ENCODE measurements around the gene ISCU.

ISCU gene

DNA sequence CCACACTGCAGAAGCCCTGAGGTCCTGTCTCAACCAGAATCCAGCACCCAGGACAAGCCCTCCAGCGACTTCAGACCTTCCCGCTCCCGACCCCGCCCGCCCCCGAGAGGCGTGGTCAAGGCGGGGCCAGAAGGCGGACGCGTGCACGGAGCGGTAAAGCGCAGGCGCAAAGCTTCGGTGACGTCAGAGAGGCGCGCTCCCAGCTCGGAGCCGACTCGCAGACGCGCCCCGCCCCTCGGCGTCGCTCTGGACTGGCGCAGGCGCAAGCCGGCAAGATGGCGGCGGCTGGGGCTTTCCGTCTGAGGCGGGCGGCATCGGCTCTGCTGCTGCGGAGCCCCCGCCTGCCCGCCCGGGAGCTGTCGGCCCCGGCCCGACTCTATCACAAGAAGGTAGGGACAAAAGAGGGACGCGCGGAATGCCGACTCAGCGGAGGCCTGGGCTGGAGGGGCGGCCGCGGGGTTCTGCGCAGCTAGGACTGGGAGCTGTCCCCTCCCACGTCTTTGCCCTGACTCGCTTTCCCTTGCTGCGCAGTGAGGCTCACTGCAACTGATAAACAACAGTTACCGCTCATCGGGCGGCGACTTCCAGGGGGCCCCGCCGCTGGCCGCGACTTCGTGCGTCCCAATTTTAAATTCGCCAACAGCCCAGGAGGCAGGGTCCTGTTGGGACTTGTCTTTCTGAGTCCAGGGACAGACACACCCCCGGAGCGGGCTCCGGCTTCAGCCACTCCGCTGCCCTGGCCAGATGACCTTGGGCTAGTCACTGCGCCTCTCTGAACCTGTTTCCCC, at the start of gene ISCU:
Gene ISCU, plus strand, starts transcription at position 249 of the 788 bp plus-strand sequence. Its CDS starts 27 bp downstream, at position 276.
- DNase-seq (ENCODE audit: low spot score), result peak; percentile 98

DNA sequence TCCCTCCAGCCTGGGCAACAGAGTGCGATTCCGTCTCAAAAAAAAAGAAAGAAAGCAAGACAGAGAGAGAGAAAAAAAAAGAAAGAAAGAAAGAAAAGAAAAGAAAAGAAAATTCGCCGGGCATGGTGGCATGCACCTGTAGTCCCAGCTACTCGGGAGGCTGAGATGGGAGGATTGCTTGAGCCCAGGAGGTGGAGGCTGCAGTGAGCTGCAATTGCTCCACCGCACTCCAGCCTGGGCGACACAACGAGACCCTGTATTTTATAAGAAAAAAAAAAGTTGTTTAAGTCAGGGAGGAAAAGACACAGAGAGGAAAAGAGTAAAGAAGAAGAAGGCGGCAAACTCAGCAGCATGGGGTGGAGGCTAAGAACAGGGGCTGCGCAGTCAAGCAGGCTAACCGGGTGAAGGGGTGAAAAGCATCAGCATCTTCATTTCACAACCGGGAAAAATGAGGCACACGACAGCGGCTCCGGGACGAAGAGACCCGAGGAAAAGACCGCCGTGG, 47.9 kb upstream of the ISCU start:
- no peak for DNase-seq (ENCODE audit: low spot score)

DNA sequence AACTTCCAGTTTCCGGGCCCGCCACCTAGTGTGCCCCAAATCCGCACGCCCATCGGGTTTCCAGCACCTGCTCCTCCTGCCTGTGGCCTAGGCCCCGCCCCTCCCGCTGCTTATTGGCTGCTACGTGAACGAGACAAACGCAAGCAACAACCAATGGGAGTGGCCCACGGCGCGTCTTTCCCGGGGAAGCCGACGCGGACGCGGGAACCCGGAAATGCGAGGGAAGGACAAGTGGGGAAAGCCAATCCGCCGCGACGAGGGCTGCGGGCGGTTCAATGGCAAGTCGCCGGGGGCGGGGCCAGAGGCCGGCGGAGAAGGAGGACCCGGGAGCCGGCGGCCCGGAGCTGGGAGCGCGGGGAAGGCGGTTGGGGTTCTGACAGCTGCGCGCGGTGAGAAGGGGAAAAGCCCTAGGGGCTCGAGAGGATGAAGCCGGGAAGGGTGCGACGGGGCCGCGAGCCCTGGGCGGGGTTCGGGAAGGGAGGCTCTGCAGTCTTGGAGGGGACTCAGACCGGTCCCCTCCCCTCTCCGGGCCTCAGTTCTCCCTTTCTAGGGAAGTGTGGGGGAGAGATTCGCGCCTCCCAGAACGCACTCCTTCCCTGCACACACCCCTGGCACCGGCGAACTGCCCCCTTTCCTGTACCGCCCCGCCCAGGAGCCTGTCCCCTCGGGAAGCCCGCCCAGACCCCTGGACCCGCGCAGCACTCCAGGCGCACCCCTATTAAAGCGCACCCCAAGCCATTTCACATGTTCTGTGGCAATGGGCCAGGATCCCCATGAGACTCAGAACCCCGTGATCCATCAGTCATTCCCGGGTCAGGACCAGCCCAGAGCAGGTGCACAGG, 47.2 kb upstream of the ISCU start, which contains the start of gene FICD:
Gene FICD, plus strand, starts transcription at position 305 of the 842 bp plus-strand sequence. CDS start 1,696 bp downstream, outside the sequence.
- DNase-seq (ENCODE audit: low spot score), result peak; percentile 99

DNA sequence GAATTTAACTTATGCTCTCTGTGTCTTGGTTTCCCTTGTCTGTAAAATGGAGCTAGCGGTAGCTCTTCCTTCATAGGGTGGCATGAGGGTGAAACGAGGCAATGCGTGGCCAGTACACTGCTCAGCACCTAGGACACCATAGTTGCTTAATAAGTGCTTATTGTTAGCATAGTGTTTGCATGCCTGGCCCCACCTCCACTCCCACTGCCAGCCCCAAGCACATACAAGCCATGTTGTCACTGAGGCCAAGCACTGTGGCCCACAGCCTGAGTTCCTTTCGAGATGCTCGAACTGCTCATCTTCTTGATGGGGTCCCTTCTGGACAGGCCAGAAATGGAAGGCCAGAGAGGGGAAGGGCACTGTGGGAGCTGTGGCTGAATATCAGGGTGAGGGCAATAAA, 46.5 kb upstream of the ISCU start:
- DNase-seq (ENCODE audit: low spot score), result no peak

DNA sequence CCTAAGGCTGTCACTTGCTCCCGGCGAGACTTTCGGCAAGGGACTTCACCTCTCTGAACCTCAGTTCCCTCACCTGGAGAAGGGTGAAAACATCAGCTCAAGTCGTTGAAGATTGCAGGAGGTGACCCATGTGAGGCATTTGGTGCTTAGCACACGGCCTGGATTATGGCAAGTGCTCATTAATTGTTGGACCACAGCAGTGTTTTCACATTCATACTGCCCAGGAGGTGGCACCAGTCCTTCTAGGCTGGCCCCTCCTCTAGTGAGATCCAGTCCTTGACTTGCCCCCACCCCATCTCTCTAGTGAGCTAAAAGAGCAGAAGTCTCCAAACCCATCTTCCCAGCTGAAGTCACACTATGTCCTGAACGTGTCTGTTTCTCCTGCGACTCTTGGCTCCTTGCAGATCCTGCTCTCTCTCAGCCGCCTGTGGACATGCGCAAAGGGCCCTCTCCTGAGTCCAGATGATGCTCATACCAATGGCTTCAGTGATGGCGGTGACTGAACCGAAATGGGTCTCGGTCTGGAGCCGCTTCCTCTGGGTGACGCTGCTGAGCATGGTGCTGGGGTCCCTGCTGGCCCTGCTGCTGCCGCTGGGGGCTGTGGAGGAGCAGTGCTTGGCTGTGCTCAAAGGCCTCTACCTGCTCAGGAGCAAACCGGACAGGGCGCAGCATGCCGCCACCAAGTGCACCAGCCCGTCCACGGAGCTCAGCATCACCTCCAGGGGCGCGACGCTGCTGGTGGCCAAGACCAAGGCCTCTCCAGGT, 45.7 kb upstream of the ISCU start:
- DNase-seq (ENCODE audit: low spot score), result no peak

DNA sequence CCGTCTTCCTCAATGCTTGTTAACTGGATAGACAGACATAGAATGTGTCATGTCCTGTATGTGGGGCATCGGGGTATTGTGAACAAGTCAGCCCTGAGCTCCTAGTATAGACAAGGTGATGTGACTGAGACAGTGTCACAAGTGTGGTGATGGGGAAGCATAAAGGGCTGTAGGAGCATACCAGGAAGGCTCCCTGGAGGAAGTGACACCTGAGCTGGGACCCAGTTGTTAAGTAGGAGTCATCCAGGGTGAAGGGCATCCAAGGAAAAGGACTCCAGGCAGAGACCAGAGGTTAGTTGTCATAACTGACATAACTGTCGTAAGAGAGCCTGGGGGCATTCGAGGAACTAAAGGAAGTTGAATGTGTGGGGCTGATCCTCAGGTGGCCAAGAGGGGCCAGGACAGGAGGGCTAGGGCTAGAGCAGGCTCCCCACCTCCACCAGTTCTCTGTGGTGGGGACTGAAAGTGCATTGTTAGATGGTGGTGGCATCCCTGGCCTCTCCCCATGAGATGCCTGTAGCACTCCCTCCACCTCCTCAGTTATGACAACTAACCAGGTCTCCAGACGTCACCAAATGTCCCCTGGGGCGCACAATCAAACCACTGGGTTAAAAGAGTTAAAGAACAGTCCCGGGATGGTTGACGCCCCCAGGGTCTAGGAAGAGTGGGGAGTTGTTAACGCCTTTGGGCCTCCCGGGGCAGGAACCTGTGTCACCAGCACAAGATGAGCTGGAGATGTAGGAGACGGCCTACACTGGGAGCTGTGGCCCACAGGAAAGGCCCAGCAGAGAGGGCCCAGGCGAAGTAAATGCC, 44.9 kb upstream of the ISCU start:
- no peak for DNase-seq (ENCODE audit: low spot score)

DNA sequence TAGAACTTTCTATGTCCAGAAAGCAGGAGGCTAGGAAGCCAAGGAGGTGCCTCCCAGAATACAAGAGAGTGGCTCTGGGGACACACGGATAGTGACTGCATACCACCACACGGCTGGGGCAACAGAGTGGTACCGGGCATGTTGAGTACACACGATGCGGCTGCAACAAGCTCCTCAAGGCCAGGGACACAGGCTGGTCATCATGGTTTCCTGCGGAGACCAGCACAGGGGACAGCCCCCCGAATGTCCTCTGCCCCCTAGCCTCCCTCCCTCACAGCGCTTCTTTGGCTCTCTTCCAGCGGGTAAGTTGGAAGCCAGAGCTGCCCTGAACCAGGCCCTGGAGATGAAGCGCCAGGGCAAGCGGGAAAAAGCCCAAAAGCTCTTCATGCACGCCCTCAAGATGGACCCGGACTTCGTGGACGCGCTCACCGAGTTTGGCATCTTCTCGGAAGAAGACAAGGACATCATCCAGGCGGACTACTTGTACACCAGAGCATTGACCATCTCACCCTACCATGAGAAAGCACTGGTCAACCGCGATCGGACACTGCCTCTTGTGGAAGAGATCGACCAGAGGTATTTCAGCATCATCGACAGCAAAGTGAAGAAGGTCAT, 44.2 kb upstream of the ISCU start:
- DNase-seq (ENCODE audit: low spot score), result no peak

DNA sequence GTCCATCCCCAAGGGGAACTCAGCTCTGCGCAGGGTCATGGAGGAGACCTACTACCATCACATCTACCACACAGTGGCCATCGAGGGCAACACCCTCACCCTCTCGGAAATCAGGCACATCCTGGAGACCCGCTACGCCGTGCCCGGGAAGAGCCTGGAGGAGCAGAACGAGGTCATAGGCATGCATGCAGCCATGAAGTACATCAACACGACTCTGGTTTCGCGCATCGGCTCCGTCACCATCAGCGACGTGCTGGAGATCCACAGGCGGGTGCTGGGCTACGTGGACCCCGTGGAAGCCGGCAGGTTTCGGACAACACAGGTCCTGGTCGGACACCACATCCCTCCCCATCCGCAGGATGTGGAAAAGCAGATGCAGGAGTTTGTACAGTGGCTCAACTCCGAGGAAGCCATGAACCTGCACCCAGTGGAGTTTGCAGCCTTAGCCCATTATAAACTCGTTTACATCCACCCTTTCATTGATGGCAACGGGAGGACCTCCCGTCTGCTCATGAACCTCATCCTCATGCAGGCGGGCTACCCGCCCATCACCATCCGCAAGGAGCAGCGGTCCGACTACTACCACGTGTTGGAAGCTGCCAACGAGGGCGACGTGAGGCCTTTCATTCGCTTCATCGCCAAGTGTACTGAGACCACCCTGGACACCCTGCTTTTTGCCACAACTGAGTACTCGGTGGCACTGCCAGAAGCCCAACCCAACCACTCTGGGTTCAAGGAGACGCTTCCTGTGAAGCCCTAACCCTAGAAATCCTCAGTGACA, 43.5 kb upstream of the ISCU start:
- no peak for DNase-seq (ENCODE audit: low spot score)

DNA sequence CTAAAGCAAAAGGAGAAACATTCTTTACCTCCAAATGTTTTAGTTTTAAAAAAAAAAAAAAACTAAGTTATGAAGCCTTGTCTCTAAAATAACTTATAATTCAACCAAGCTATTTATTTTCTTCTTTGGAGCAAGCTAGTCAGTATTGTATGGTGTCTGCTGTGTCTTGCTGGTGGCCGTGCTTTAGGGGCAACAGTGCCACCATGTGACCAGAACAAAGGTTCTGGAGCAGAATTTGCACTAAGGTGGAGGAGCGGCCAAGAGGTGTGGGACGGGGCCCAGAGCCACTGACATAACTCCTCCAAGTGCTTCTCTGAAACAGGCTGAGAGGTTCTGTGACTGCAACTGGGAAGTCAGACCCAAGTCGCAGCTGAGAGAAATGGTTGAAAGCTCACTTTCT, 42.8 kb upstream of the ISCU start:
- DNase-seq (ENCODE audit: low spot score), result no peak

DNA sequence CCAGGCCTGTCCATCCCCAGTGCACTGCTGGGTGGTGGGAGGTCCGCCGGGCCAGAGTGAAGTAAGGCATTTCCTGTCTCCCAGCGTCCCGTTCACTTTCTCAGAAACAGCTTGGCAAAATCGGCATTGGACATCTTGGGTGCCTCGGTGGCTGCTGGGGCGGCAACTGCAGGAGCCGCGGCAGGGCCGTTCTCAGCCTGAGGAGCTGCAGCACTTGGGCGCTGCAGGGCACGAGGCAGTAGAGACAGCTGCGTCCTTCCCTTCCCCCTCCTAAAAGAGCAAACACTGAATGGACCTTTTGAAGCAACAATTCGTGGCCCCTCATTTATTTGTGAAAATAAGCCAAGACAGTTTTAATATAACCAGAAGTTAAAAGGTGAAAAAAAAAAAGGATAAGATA, 39.0 kb upstream of the ISCU start:
- peak; percentile 62 for DNase-seq (ENCODE audit: low spot score)

DNA sequence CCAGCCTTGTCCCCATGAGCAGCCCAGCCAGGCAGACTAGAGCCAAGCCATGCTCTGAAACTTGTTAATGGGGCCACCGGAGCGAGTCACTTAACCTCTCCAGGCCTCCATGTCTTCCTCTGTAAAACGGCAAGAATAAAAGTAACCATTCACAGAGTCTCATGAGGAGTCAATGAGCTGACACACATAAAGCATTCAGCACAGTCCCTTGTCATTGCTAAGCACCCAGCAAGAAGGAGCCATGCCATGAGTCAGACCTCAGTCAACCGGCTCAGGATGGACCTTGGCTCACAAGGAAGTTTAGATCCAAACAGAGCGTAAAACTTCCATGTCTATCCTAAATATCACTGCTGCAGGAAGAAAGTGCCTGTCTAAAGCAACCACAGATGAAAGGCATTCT, 36.7 kb upstream of the ISCU start:
- DNase-seq (ENCODE audit: low spot score), result no peak

DNA sequence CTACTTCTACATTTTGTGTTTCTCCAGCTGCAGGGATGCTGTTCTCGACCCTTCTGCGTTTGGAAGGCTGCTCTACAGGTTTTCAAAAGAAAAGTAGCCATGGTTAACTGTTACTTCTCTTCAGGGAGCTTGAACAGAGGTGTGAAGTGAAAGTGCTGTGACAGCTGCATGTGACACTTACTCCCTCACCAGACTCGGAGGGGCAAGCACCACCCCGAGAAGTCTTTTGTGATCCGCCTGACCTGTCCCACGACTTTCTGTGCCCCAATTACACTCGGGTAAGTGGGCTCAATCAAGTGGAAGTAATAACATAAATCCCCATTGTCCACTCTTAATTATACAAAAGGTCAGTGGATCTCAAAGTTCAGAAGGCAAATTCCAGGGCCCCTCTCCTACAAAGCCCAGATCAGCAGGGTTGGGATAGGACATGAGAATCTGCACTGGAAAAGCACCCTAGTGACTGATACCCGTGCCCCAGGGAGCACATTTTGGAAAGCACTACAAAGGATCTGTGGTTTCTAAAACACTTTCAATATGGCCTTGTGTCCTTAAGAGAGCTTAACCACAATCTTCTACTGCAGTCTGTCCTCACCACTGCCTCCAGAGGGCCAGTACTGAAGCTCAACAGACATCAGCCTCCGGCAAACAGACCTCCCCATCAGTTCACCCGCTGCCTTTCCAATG, 35.8 kb upstream of the ISCU start:
- no peak for DNase-seq (ENCODE audit: low spot score)

DNA sequence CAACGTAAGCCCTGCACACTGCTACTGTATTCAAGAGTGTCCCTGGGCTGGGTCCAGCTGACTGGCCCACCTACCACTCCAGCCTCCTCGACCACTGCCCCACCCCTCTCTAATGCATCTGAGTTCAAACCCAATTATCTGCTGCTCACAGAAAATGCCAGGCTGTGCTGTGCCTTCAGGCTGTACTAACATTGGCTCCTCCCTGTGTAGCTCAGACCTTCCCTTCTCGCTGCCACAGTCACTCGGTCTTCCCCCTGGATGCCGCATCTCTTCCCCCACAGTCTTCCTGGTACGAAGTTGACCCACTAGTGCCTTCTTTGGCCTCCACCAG, 35.3 kb upstream of the ISCU start:
- no peak for DNase-seq (ENCODE audit: low spot score)

DNA sequence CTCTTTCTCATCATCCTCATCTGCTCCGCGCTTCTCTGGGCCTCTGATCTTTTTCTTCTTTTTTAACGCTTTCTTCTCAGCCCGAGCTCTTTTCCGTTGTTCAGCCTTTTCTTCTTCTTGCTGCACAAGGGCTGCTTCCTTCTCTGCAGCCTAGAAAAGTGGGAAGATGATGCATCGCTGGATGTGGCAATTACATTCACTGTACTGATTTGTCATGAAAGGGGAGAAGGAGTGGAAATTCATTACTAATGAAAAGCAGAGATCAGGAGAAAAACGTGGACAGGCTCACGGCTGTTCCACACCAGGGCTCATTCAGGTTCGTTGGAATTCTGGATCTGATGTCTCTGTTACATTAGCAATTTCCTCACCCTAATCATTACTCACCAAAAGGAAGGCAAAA, 32.2 kb upstream of the ISCU start:
- DNase-seq (ENCODE audit: low spot score), result no peak

DNA sequence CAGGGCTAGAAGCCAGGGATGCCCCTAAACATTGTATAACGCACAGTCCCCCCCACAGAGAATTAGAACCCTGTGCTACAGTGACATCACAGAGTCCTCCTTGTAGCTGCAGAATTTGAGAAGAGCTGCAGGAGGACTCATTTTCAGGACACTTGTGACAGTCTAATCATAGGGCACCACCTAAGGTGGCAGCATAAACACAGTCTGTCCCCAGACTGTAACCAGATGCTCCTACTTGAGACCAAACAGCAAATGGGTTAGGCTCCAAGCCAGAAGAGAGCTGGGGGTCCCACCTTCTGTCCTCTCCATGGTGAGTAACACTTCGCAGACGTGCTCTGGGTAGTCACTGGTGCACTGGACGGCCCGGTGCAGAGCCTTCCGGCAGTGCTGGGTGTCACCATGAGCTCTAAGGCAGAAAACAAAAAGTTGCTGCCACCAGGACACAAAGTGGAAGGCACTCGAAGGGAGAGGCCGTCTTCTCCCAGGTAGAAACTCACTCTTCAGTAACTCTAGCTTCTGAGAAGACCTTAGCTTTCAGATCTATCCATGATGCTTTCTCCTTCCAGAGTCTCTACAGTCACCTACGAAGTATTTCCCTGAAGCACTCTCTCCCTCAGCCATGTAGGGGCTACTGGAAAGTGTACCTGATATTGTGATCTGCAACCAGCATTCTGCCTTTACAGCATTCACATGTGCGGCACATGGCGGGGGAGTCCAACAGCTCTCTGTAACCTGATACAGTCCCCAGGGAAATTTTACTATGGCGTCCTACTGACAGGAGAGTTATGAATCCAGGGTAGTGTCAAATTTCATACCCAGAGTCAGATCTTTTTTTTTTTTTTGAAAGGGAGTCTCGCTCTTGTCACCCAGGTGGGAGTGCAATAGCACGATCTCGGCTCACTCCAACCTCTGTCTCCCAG, 30.2 kb upstream of the ISCU start:
- no peak for DNase-seq (ENCODE audit: low spot score)

DNA sequence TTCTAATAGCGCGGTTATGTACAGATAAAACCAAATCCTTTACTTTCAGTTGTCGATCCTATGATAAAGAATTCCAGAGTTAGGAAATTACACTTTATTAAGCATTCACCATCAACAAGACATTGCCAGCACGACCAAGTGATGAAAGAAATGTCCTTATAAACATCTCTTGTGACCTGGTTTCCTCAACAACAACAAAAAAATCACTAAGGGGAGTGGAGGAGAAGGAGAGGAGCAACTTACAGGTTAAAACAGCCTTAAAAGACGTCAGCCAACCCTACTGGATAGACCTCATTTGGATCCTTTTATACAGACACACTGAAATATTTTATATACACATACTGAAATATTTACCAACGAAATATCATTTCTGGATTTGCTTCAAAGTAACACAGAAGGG, 24.2 kb upstream of the ISCU start:
- DNase-seq (ENCODE audit: low spot score), result no peak

DNA sequence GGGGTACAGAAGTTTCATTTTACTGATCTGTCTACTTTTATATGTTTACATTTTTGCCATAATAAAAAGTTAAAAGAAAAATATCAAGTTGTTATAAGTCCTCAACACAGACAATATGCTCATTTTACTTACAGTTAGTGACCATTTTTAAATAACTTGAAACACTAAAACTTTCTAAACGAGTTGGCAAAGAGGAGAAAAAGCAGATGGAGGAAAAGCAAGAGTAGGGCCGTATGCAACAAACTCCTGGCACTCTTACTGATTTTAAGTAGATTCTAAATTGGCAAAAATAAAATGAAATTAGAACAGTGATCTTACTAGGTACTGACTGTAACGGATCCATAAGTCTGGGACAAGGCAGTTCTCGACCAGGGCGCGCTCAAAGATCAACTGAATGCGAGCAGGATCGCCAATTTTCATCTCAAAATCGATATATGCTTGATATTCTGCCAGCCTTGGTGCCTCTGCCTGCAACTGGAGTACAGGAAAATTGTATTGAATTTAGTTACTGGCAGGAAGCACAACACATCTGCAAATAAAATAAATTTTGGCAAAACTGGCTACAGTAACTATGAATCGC, 23.7 kb upstream of the ISCU start:
- no peak for DNase-seq (ENCODE audit: low spot score)

DNA sequence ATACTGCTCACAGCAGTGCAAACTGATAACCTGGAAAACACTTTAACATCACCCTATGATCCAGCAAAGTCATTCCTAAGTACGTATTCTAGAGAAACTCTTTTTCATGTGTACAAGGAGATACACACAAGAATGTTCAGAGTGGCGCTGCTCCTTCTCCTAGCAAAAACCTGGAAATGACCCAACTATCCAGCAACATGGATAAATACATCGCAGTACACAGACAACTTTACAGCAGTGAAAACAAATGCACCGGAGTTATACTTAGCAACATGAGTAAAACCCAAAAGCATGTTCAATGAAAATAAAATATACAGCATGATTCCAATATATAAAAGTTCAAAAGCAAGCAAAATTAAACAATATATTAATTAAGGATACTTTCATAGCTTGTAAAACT, 20.1 kb upstream of the ISCU start:
- no peak for DNase-seq (ENCODE audit: low spot score)

Measured in globus pallidus (tissue), 1 donor.